GM12878 (cell line): ENCODE measurements around the gene TM4SF1.

Experiments
- BCL3 ChIP-seq: IDR thresholded peaks from 2 replicates; pipeline ENCODE4 v1.6.1; 2011; ENCODE audit warnings: borderline replicate concordance, low read depth, mild to moderate bottlenecking, moderate library complexity, low read length; ENCODE audit not compliant: insufficient read depth, poor library complexity, severe bottlenecking
- BCLAF1 ChIP-seq: fragments of 450-650 bp; IDR thresholded peaks from 2 replicates; pipeline ENCODE4 v1.6.1; 2017; ENCODE audit warnings: antibody characterized with exemption, mild to moderate bottlenecking, moderate library complexity
- CHD2 ChIP-seq: IDR thresholded peaks from 2 replicates; pipeline ENCODE4 v1.6.1; 2011; ENCODE audit warnings: low read depth, low read length, improper control_type of control experiment, borderline replicate concordance
- CTCF ChIP-seq, 3 experiments: IDR thresholded peaks in 2 of 3; conservative IDR thresholded peaks in 1 of 3; 2 replicates each; pipeline ENCODE4 v1.5.1; 2011; ENCODE audit warnings: low read depth in 3 of 3, low read length in 3 of 3, mild to moderate bottlenecking in 3 of 3, control low read depth in 2 of 3, moderate library complexity in 2 of 3, inconsistent platforms in 1 of 3, mixed read lengths in 1 of 3; ENCODE audit not compliant: control insufficient read depth in 2 of 3, insufficient read depth in 1 of 3; ENCODE audit errors: extremely low read depth in 1 of 3
- CUX1 ChIP-seq: IDR thresholded peaks from 2 replicates; pipeline ENCODE4 v1.6.1; 2012; ENCODE audit warnings: improper control_type of control experiment, low read depth, low read length; ENCODE audit not compliant: insufficient replicate concordance
- EGR1 ChIP-seq, 2 experiments: IDR thresholded peaks; 1 replicate in 1 of 2; 2 replicates in 1 of 2; pipeline ENCODE4 v1.6.1; 2011 to 2012; ENCODE audit warnings: low read depth in 2 of 2, low read length in 2 of 2, borderline replicate concordance in 1 of 2, mild to moderate bottlenecking in 1 of 2, moderate library complexity in 1 of 2
- ETV6 ChIP-seq, 2 experiments: fragments of 450-650 bp in 1 of 2; IDR thresholded peaks in 1 of 2; conservative IDR thresholded peaks in 1 of 2; 2 replicates each; pipeline ENCODE4 v1.6.1; 2014; ENCODE audit warnings: antibody characterized with exemption in 1 of 2, borderline replicate concordance in 1 of 2, low read depth in 1 of 2, mild to moderate bottlenecking in 1 of 2, moderate library complexity in 1 of 2
- KDM1A ChIP-seq: fragments of 200-600 bp; sonication (generic); IDR thresholded peaks from 2 replicates; pipeline ENCODE4 v1.6.1; 2016; ENCODE audit warnings: borderline replicate concordance
- NFIC ChIP-seq: IDR thresholded peaks from 2 replicates; pipeline ENCODE4 v1.6.1; 2012; ENCODE audit warnings: low read depth, mild to moderate bottlenecking, inconsistent platforms, low read length, moderate library complexity
- POLR2A ChIP-seq: IDR thresholded peaks from 2 replicates; pipeline ENCODE4 v1.6.1; 2011; ENCODE audit warnings: low read depth, mild to moderate bottlenecking, low read length
- POLR2AphosphoS5 ChIP-seq: IDR thresholded peaks from 2 replicates; pipeline ENCODE4 v1.6.1; 2011; ENCODE audit warnings: mild to moderate bottlenecking, low read length, inconsistent platforms
- RELB ChIP-seq: fragments of 450-650 bp; IDR thresholded peaks from 2 replicates; pipeline ENCODE4 v1.6.1; 2017; ENCODE audit warnings: low read depth, mild to moderate bottlenecking, moderate library complexity
- RUNX3 ChIP-seq: IDR thresholded peaks from 2 replicates; pipeline ENCODE4 v1.6.1; 2012; ENCODE audit warnings: low read length, inconsistent platforms

GRCh38 chr3:149366031-149366430, 11.4 kb downstream of the TM4SF1 start:
- no peak for TF ChIP-seq NFIC
- TF ChIP-seq RUNX3: no peak
- no peak for TF ChIP-seq RELB
- TF ChIP-seq POLR2A: no peak
- no peak for TF ChIP-seq KDM1A
- no peak for TF ChIP-seq EGR1 (IDR thresholded peaks at IDR 0.05; ENCODE audit: borderline replicate concordance in 1 of 2, low read depth in 2 of 2, low read length in 2 of 2)
- TF ChIP-seq POLR2AphosphoS5: no peak
- TF ChIP-seq CHD2: no peak
- no peak for TF ChIP-seq CTCF (IDR thresholded peaks at IDR 0.05 in 2 of 3, conservative IDR thresholded peaks at IDR 0.05 in 1 of 3; ENCODE audit: control insufficient read depth in 2 of 3, extremely low read depth in 1 of 3, insufficient read depth in 1 of 3, low read depth in 3 of 3, low read length in 3 of 3)
- TF ChIP-seq BCLAF1: no peak
- TF ChIP-seq ETV6 (conservative IDR thresholded peaks at IDR 0.05 in 1 of 2, IDR thresholded peaks at IDR 0.05 in 1 of 2; ENCODE audit: borderline replicate concordance in 1 of 2, low read depth in 1 of 2): no peak
- TF ChIP-seq CUX1: no peak
- no peak for TF ChIP-seq BCL3
